Endothelial cell of umbilical vein (primary cell): ENCODE results near the gene HIPK1. TPM values are rescaled to one million over a fixed set of nuclear protein-coding genes. Genes with fewer than 3 reads are reported as not detected.

ENCODE experiments used
- BruUV-seq: library from RNA; stranded (reverse); fragments of 400-500 nt; replicated peaks from 2 replicates; lab custom pipeline; 2021; lab: Mats Ljungman, UMichigan
- CTCF ChIA-PET: fragments of 300-600, 350-600 bp; sonication (Branson Sonifier 250); formaldehyde crosslinking; loops from one replicate; lab custom pipeline; 2021; ENCODE audit warnings: antibody characterized with exemption, inconsistent platforms; lab: Charles Lee
- POLR2A ChIA-PET: fragments of 300-600, 350-600 bp; sonication (Branson Sonifier 250); formaldehyde crosslinking; loops from one replicate; lab custom pipeline; 2021; ENCODE audit warnings: antibody characterized with exemption, inconsistent platforms; lab: Charles Lee
- DNase-seq: peaks from one replicate; pipeline ENCODE4 v3.0.0-alpha.2; 2011; ENCODE audit warnings: low read depth, low spot score
- FAIRE-seq: peaks from 2 replicates; lab custom pipeline; 2011; peaks lifted over from hg19 to GRCh38; lab: Jason Lieb, UNC
- H2AFZ ChIP-seq: 2 replicates; pipeline ENCODE4 v1.6.0; 2012; ENCODE audit warnings: low read depth, low read length, control low read depth, inconsistent platforms
- H3K27ac ChIP-seq: 2 replicates; pipeline ENCODE4 v1.5.1; 2011; ENCODE audit warnings: low read depth, mild to moderate bottlenecking, control low read depth, low read length, moderate library complexity; ENCODE audit not compliant: insufficient read depth
- H3K27me3 ChIP-seq, 2 experiments: 2 replicates each; pipeline versions ENCODE4 v1.6.0 to v1.6.1; 2011; ENCODE audit warnings: low read length in 2 of 2, mixed read lengths in 1 of 2; ENCODE audit not compliant: control insufficient read depth in 2 of 2, insufficient read depth in 2 of 2
- H3K36me3 ChIP-seq, 2 experiments: 2 replicates in 1 of 2; 3 replicates in 1 of 2; pipeline ENCODE4 v1.5.1; 2011; ENCODE audit warnings: low read length in 2 of 2, mild to moderate bottlenecking in 1 of 2, moderate library complexity in 1 of 2; ENCODE audit not compliant: control insufficient read depth in 2 of 2, insufficient read depth in 2 of 2; ENCODE audit errors: extremely low read depth in 1 of 2
- H3K4me1 ChIP-seq: 3 replicates; pipeline ENCODE4 v1.5.1; 2011; ENCODE audit warnings: mild to moderate bottlenecking, low read length; ENCODE audit not compliant: control insufficient read depth, insufficient read depth; ENCODE audit errors: extremely low read depth
- H3K4me2 ChIP-seq: 2 replicates; pipeline ENCODE4 v1.6.1; 2011; ENCODE audit warnings: low read length, control low read depth, mixed read lengths; ENCODE audit not compliant: insufficient read depth
- H3K4me3 ChIP-seq, 3 experiments: fragments of 200-600 bp in 1 of 3; sonication (generic), shearing (Covaris generic) in 1 of 3; replicated peaks in 1 of 3; 2 replicates each; pipeline ENCODE4 v1.5.1; 2011 to 2016; ENCODE audit warnings: control low read depth in 3 of 3, low read length in 3 of 3, mild to moderate bottlenecking in 2 of 3, inconsistent platforms in 1 of 3, low read depth in 1 of 3, moderate library complexity in 1 of 3; ENCODE audit not compliant: insufficient read depth in 1 of 3
- H3K79me2 ChIP-seq: 2 replicates; pipeline ENCODE4 v1.6.0; 2012; ENCODE audit warnings: low read length, inconsistent platforms; ENCODE audit not compliant: control insufficient read depth, insufficient read depth
- H3K9ac ChIP-seq: replicated peaks from 2 replicates; pipeline ENCODE3; 2011; ENCODE audit warnings: low read length, control low read depth; ENCODE audit not compliant: insufficient read depth; ENCODE audit errors: extremely low read depth
- H3K9me1 ChIP-seq: replicated peaks from 3 replicates; pipeline ENCODE4 v1.6.0; 2011; ENCODE audit warnings: mild to moderate bottlenecking, low read length; ENCODE audit not compliant: control insufficient read depth, insufficient read depth; ENCODE audit errors: extremely low read depth
- H3K9me3 ChIP-seq: replicated peaks from 2 replicates; pipeline ENCODE4 v1.5.1; 2012; ENCODE audit warnings: low read length, inconsistent platforms; ENCODE audit not compliant: control insufficient read depth, insufficient read depth
- H4K20me1 ChIP-seq: replicated peaks from 2 replicates; pipeline ENCODE3; 2011; ENCODE audit warnings: mild to moderate bottlenecking, low read length; ENCODE audit not compliant: control insufficient read depth, insufficient read depth; ENCODE audit errors: extremely low read depth
- CTCF ChIP-seq, 2 donors: IDR thresholded peaks; 1 replicate in 1 of 2; 2 replicates in 1 of 2; pipeline ENCODE4 v1.5.1; 2011; ENCODE audit warnings: low read length in 2 of 2, mild to moderate bottlenecking in 2 of 2, moderate library complexity in 2 of 2, control low read depth in 1 of 2, inconsistent platforms in 1 of 2, low read depth in 1 of 2; ENCODE audit not compliant: insufficient read depth in 1 of 2; ENCODE audit errors: extremely low read depth in 1 of 2
- EZH2 ChIP-seq: IDR thresholded peaks from 2 replicates; pipeline ENCODE4 v1.6.1; 2012; ENCODE audit warnings: borderline replicate concordance, low read depth, mild to moderate bottlenecking, moderate library complexity, low read length, inconsistent platforms; ENCODE audit not compliant: severe bottlenecking
- FOS ChIP-seq: IDR thresholded peaks from 2 replicates; pipeline ENCODE4 v1.6.1; 2011; ENCODE audit warnings: mild to moderate bottlenecking, low read length, moderate library complexity, borderline replicate concordance; ENCODE audit not compliant: insufficient read depth
- GATA2 ChIP-seq: IDR thresholded peaks from 2 replicates; pipeline ENCODE4 v1.7.0; 2011; ENCODE audit warnings: low read depth, mild to moderate bottlenecking, moderate library complexity, mixed read lengths, low read length; ENCODE audit not compliant: insufficient read length, insufficient read depth
- JUN ChIP-seq: IDR thresholded peaks from 2 replicates; pipeline ENCODE4 v1.6.1; 2011; ENCODE audit warnings: borderline replicate concordance, low read depth; ENCODE audit not compliant: insufficient read length, insufficient read depth
- MAX ChIP-seq: IDR thresholded peaks from 2 replicates; pipeline ENCODE4 v1.6.1; 2011; ENCODE audit not compliant: insufficient read depth, insufficient read length
- MYC ChIP-seq: IDR thresholded peaks from one replicate; pipeline ENCODE4 v1.6.1; 2011; ENCODE audit warnings: mild to moderate bottlenecking, low read depth, low read length
- POLR2A ChIP-seq: IDR thresholded peaks from 2 replicates; pipeline ENCODE4 v1.6.1; 2012; ENCODE audit warnings: low read depth, mild to moderate bottlenecking, control low read depth, low read length
- POLR2AphosphoS5 ChIP-seq: IDR thresholded peaks from 2 replicates; pipeline ENCODE4 v1.6.1; 2012; ENCODE audit warnings: low read depth, mild to moderate bottlenecking, control low read depth, low read length, moderate library complexity; ENCODE audit not compliant: insufficient read depth
- dilution Hi-C: fragments of 300-500 bp; cut with MboI; formaldehyde crosslinking; loops from one replicate; pipeline ENCODE4 v1.15.0; 2019; ENCODE audit warnings: low sequenced_read_pairs; ENCODE audit not compliant: extremely low pct_ligation_motif_present
- intact Hi-C: fragments of 100-400 bp; cut with micrococcal nuclease; formaldehyde crosslinking; loops from one replicate; pipeline ENCODE4 v1.10.0; 2022
- polyA plus RNA-seq, 4 experiments: library from polyadenylated mRNA; depleted of rRNA in 3 of 4; stranded (reverse) in 3 of 4; unstranded in 1 of 4; fragments of >200 nt; gene quantifications; 2 replicates each; pipeline versions ENCODE4 v1.2.1 to v1.2.3, GENCODE V29; 2011 to 2012; ENCODE audit warnings: missing spikeins in 1 of 4
- total RNA-seq: library from RNA; stranded (reverse); gene quantifications from 2 replicates; pipeline ENCODE4 v1.2.3, GENCODE V29; 2021

Gene HIPK1
- total and polyA plus RNA-seq, 2 donors (not counting 3 experiments of a cell fraction or from before 2014, with no cell fraction given) = 39.3 to 56.1 TPM

- dilution Hi-C loops (no loop called here), intact Hi-C loops (no loop called here)
- H3K4me3 ChIP-seq = no peak overlapping the region
- H3K4me1 ChIP-seq = peaks cover 16% of the 10 kb centered on the region
- H3K9me1 ChIP-seq = no peaks in the 10 kb centered on the region
- CTCF ChIA-PET = interaction anchor here (1.2 to 1.8 kb wide), 2 partner anchors 11 to 105 kb away, joined by 3 to 5 read pairs; partner anchors contain the start of gene HIPK1
- POLR2A ChIA-PET = no interaction called here
- no peak overlapping the region for H3K4me2 ChIP-seq
- peaks cover 3 to 10% of the 10 kb centered on the region in 2 experiments for H3K36me3 ChIP-seq
- TF ChIP-seq MYC (no peak), GATA2 (no peak), MAX (no peak), EZH2 (no peak)
- H2AFZ ChIP-seq = no peak overlapping the region
- no peak overlapping the region for H3K27ac ChIP-seq
- DNase-seq (no peak), FAIRE-seq (no peak)
- H3K79me2 ChIP-seq = peaks cover 83% of the 10 kb centered on the region
- no TSS peak for BruUV-seq
- H3K9ac ChIP-seq = no peak overlapping the region
- no peaks in the 10 kb centered on the region for H4K20me1 ChIP-seq
- H3K27me3 ChIP-seq = no peaks in the 10 kb centered on the region
- H3K9me3 ChIP-seq = no peaks in the 10 kb centered on the region
These were observed 11.5 kb downstream of the HIPK1 start for GRCh38 chr1:113940365-113941244.

GRCh38 chr1:113941245-113941559, 12.1 kb downstream of the HIPK1 start:
- FAIRE-seq (no peak), DNase-seq (no peak)
- Histone ChIP-seq H3K9ac (no peak overlapping the region), H3K79me2 (peaks cover 83% of the 10 kb centered on the region), H4K20me1 (no peaks in the 10 kb centered on the region), H3K9me3 (no peaks in the 10 kb centered on the region), H3K4me3 (no peak overlapping the region), H3K4me1 (peaks cover 20% of the 10 kb centered on the region), H2AFZ (no peak overlapping the region), H3K27ac (no peak overlapping the region), H3K27me3 (no peaks in the 10 kb centered on the region), H3K4me2 (no peak overlapping the region), H3K9me1 (no peaks in the 10 kb centered on the region), H3K36me3 (peaks cover 3 to 10% of the 10 kb centered on the region in 2 experiments)
- no peak for TF ChIP-seq POLR2A
- no peak for TF ChIP-seq FOS
- TF ChIP-seq GATA2 = no peak
- no peak for TF ChIP-seq EZH2
- no peak for TF ChIP-seq MAX
- TF ChIP-seq POLR2AphosphoS5 = no peak
- TF ChIP-seq CTCF (IDR thresholded peaks at IDR 0.05; ENCODE audit: extremely low read depth in 1 of 2, insufficient read depth in 1 of 2, low read depth in 1 of 2, low read length in 2 of 2) = no peak
- no peak for TF ChIP-seq JUN
- POLR2A ChIA-PET = no interaction called here
- intact Hi-C loops = no loop called here
- CTCF ChIA-PET = no interaction called here
- dilution Hi-C loops = no loop called here
- BruUV-seq = no TSS peak
